Activated gamma-delta T cell treated with anti-CD3 and anti-CD28 coated beads, Interleukin-2, amount 50 U/mL, for 16 hours (primary cell): ENCODE measurements around the gene STX17.
"Not testable (repeated sequence)": the region's sequence is repeated elsewhere in the genome, so short reads cannot be mapped to it uniquely, and the experiment has no call there.

Source experiments
- DNase-seq: peaks from one replicate; pipeline ENCODE4 v3.0.0-alpha.2; 2020; ENCODE audit warnings: low read depth

STX17 gene

GRCh38 chr9:99971410-99971809 is 65.0 kb downstream of the STX17 start:
- DNase-seq = no peak

- DNase-seq = no peak
These were observed 67.0 kb downstream of the STX17 start for GRCh38 chr9:99973455-99973854.

- DNase-seq = no peak
These were observed 70.8 kb downstream of the STX17 start for GRCh38 chr9:99977033-99977792.

GRCh38 chr9:99978221-99978620 is 71.8 kb downstream of the STX17 start:
- no peak for DNase-seq

GRCh38 chr9:99980598-99980997 is 74.1 kb downstream of the STX17 start:
- DNase-seq = no peak

- DNase-seq = no peak
These were observed 80.2 kb downstream of the STX17 start for GRCh38 chr9:99986642-99987041.

- DNase-seq = not testable (repeated sequence)
These were observed 84.1 kb downstream of the STX17 start for GRCh38 chr9:99990508-99990907.

GRCh38 chr9:99998266-99998665 is 91.8 kb downstream of the STX17 start:
- DNase-seq = no peak

GRCh38 chr9:99998866-99999265 is 92.4 kb downstream of the STX17 start:
- no peak for DNase-seq

- DNase-seq = no peak
These were observed 93.3 kb downstream of the STX17 start for GRCh38 chr9:99999797-100000196.

GRCh38 chr9:100011062-100011681 is 104.7 kb downstream of the STX17 start:
- peak; percentile 7 for DNase-seq

GRCh38 chr9:100012279-100012678 is 105.8 kb downstream of the STX17 start:
- no peak for DNase-seq

GRCh38 chr9:100013573-100013972 is 107.1 kb downstream of the STX17 start:
- no peak for DNase-seq

GRCh38 chr9:100014846-100015245 is 108.4 kb downstream of the STX17 start:
- DNase-seq = no peak

- DNase-seq = no peak
These were observed 113.1 kb downstream of the STX17 start for GRCh38 chr9:100019541-100019940.
